NCI-H2171 (cell line): Measurements from ENCODE around the gene SLC25A21.
A peak's percentile ranks its signal among the peaks of the same experiment; 100 is the strongest.
"Not testable (repeated sequence)": the region's sequence is repeated elsewhere in the genome, so short reads cannot be mapped to it uniquely, and the experiment has no call there.

ENCODE experiments used
- DNase-seq: peaks from one replicate; lab custom pipeline; 2025; lab: John Stamatoyannopoulos, UW

The SLC25A21 gene

GRCh38 chr14:37186865-37187264 is 14.5 kb upstream of the SLC25A21 start:
- no peak for DNase-seq

- no peak for DNase-seq
Observed at GRCh38 chr14:37185670-37186069, 13.3 kb upstream of the SLC25A21 start.

- DNase-seq, result not testable (repeated sequence)
Observed at GRCh38 chr14:37184520-37184919, 12.1 kb upstream of the SLC25A21 start.

GRCh38 chr14:37181441-37181840 is 9.0 kb upstream of the SLC25A21 start:
- no peak for DNase-seq

GRCh38 chr14:37180886-37181285 is 8.5 kb upstream of the SLC25A21 start:
- DNase-seq, result not testable (repeated sequence)

- no peak for DNase-seq
Observed at GRCh38 chr14:37179896-37180502, 7.6 kb upstream of the SLC25A21 start.

GRCh38 chr14:37172936-37173614 is 669 bp upstream of the SLC25A21 start:
- no peak for DNase-seq

GRCh38 chr14:37171678-37172023 is 755 bp downstream of the SLC25A21 start:
- no peak for DNase-seq

GRCh38 chr14:37170993-37171392 is 1.4 kb downstream of the SLC25A21 start:
- DNase-seq, result no peak

GRCh38 chr14:37170237-37170636 is 2.2 kb downstream of the SLC25A21 start:
- DNase-seq, result no peak

- DNase-seq, result no peak
Observed at GRCh38 chr14:37168721-37169120, 3.7 kb downstream of the SLC25A21 start.

- no peak for DNase-seq
Observed at GRCh38 chr14:37167151-37168047, 5.0 kb downstream of the SLC25A21 start.

- no peak for DNase-seq
Observed at GRCh38 chr14:37165794-37166193, 6.6 kb downstream of the SLC25A21 start.

- DNase-seq, result not testable (repeated sequence)
Observed at GRCh38 chr14:37162307-37162706, 10.1 kb downstream of the SLC25A21 start.

GRCh38 chr14:37157987-37158386 is 14.4 kb downstream of the SLC25A21 start:
- DNase-seq, result no peak

- no peak for DNase-seq
Observed at GRCh38 chr14:37153483-37153882, 18.9 kb downstream of the SLC25A21 start.

GRCh38 chr14:37153005-37153404 is 19.4 kb downstream of the SLC25A21 start:
- DNase-seq, result no peak

- DNase-seq, result peak; percentile 11
Observed at GRCh38 chr14:37150414-37150813, 22.0 kb downstream of the SLC25A21 start.

- DNase-seq, result no peak
Observed at GRCh38 chr14:37147310-37147880, 25.0 kb downstream of the SLC25A21 start.

GRCh38 chr14:37146438-37146837 is 26.0 kb downstream of the SLC25A21 start:
- DNase-seq, result not testable (repeated sequence)

GRCh38 chr14:37145395-37145794 is 27.0 kb downstream of the SLC25A21 start:
- no peak for DNase-seq

- no peak for DNase-seq
Observed at GRCh38 chr14:37144729-37145363, 27.6 kb downstream of the SLC25A21 start.
